ENCODE results near the gene RNASE12.

The RNASE12 gene

GRCh38 chr14:20564501-20564997, 26.6 kb downstream of the RNASE12 start:
- Histone ChIP-seq H3K27me3 (no peaks in the 10 kb centered on the region; the same call in 1 of the 2 replicates), H3K9me3 (peaks cover 5% of the 10 kb centered on the region; the same call in 1 of the 2 replicates)
- DNase-seq = no peak

DNA sequence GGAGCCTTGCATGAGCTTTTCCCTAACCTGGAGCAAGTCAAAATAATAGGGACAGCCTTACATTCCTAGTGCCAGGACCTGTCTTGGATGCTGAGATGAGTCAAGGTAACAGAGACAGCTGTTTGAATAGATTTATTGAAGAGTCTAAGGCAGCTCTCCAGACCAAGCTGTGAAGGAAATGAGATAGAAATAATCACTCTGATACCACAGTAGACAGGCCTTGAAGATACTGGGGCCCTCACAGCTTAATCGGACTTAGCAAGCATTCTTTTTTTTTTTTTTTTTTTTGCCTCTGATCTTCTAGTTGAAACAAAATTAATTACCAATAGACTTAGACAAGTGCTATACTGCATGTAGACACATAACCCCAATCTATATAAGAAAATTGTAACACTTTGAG, 27.2 kb downstream of the RNASE12 start:
- Histone ChIP-seq H3K4me1 (no peaks in the 10 kb centered on the region), H3K4me3 (ENCODE audit: low read depth, low read length) (no peak overlapping the region), H3K9me3 (peaks cover 1% of the 10 kb centered on the region; the same call in 1 of the 2 replicates), H3K36me3 (no peaks in the 10 kb centered on the region), H3K27me3 (no peaks in the 10 kb centered on the region; the same call in 1 of the 2 replicates)
- TF ChIP-seq CTCF (IDR thresholded peaks at IDR 0.05; ENCODE audit: low read depth, low read length) = no peak
- no peak for DNase-seq

More at GRCh38 chr14:20564501-20564997, 26.6 kb downstream of the RNASE12 start:
- no peaks in the 10 kb centered on the region for H3K4me1 ChIP-seq
- no peak for TF ChIP-seq CTCF (IDR thresholded peaks at IDR 0.05; ENCODE audit: low read depth, low read length)
- no peaks in the 10 kb centered on the region for H3K36me3 ChIP-seq
- no peak overlapping the region for H3K4me3 ChIP-seq (ENCODE audit: low read depth, low read length)

GRCh38 chr14:20560961-20561360, 30.2 kb downstream of the RNASE12 start, which contains the start of gene RNASE9:
RNASE9 (minus strand) TSS chr14:20561047.
- Histone ChIP-seq H3K4me1 (no peaks in the 10 kb centered on the region), H3K36me3 (no peaks in the 10 kb centered on the region), H3K4me3 (ENCODE audit: low read depth, low read length) (no peak within 1 kb of the TSS), H3K9me3 (no peaks in the 10 kb centered on the region), H3K27me3 (peaks cover 11% of the 10 kb centered on the region; the same call in 1 of the 2 replicates)
- DNase-seq = no peak
- no peak for TF ChIP-seq CTCF (IDR thresholded peaks at IDR 0.05; ENCODE audit: low read depth, low read length)

GRCh38 chr14:20559461-20559904, 31.7 kb downstream of the RNASE12 start:
- H3K9me3 ChIP-seq = no peaks in the 10 kb centered on the region
- TF ChIP-seq CTCF (IDR thresholded peaks at IDR 0.05; ENCODE audit: low read depth, low read length) = no peak

DNA sequence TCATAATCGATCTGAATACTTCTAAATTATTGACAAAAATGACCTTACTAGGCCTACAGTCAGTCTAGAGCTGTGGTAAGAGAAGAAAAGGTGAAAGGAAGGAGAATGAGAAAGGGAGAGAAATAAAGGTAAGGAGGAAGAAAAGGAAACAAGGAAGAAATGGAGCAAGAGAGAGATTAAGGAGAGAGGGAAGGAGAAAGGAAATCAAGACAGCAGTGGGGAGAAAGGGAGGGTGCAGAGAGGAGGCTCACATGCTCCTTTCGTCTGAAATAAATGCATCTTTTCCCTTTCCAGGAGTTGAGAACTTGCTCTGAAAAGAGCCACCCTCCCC, 34.0 kb downstream of the RNASE12 start:
- peaks cover 11% of the 10 kb centered on the region; the same call in 1 of the 2 replicates for H3K27me3 ChIP-seq

More at GRCh38 chr14:20559461-20559904, 31.7 kb downstream of the RNASE12 start:
- Histone ChIP-seq H3K4me3 (ENCODE audit: low read depth, low read length) (no peak overlapping the region), H3K27me3 (peaks cover 11% of the 10 kb centered on the region; the same call in 1 of the 2 replicates), H3K36me3 (no peaks in the 10 kb centered on the region), H3K4me1 (no peaks in the 10 kb centered on the region)
- no peak for DNase-seq

More for the DNA sequence above, 34.0 kb downstream of the RNASE12 start:
- H3K4me3 ChIP-seq (ENCODE audit: low read depth, low read length) = no peak overlapping the region
- no peaks in the 10 kb centered on the region for H3K36me3 ChIP-seq
- TF ChIP-seq CTCF (IDR thresholded peaks at IDR 0.05; ENCODE audit: low read depth, low read length) = no peak
- no peak for DNase-seq
- no peaks in the 10 kb centered on the region for H3K9me3 ChIP-seq
- no peaks in the 10 kb centered on the region for H3K4me1 ChIP-seq
